ENCODE measurements around the gene LDB2.

LDB2 gene

GRCh38 chr4:16521156-16521915 is 377.1 kb downstream of the LDB2 start:
- DNase-seq: no peak

DNA sequence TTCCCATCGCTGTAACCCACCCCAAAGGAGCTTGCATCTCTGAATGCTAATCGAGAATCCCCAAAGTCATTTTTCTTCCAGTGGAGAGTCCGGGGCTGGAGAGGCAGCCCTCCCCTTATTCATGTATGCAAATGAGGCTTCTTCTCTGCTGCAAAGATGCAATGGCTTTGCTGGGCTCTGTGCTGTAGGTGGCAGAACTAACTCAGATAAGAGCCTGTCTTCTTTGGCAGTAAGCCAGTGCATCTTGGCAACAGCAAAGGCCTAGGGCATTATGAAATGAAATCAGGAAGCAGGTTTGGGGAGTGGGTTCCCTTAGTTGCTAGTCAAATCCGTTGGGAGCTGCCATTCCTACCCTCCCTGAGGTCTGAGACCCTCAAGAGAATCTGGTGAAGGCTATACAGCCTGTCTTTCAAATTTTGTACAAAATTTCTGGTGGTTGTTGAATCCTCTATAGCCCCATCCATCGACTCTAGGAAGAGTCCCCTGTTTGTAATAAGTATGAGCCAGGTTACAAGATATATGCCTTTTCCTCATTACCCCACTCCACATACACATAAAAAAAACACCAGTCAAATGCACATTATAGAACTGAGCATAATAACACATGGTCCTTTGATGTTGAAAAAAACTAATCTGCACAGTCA is 381.5 kb downstream of the LDB2 start:
- DNase-seq: no peak

GRCh38 chr4:16513876-16514275 is 384.6 kb downstream of the LDB2 start:
- DNase-seq: no peak

GRCh38 chr4:16508968-16509367 is 389.5 kb downstream of the LDB2 start:
- DNase-seq: no peak

- no peak for DNase-seq
Observed at GRCh38 chr4:16505726-16506125, 392.7 kb downstream of the LDB2 start.

GRCh38 chr4:16505267-16505666 is 393.2 kb downstream of the LDB2 start:
- DNase-seq: no peak

- DNase-seq: no peak
Observed at GRCh38 chr4:16503421-16504100, 394.9 kb downstream of the LDB2 start.

DNA sequence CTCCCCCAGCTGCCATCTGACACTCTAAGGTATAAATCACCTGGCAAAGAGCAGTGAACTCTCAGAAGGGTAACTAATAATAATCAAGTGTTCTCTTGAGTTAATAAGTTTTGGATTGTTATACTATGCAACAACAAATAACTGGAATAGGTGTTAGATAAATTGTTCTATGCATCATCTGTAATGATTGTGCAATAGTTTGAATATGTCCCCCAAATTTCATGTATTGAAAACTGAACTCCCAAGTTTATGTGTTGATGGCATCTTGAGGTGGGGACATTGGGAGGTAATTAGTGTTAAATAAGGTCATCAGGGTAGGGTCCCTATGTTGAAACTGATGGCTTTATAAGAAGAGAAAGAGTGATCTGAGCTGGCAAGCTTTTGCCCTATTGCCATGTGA is 399.5 kb downstream of the LDB2 start:
- DNase-seq: no peak

- DNase-seq: no peak
Observed at GRCh38 chr4:16496501-16496900, 401.9 kb downstream of the LDB2 start.

- no peak for DNase-seq
Observed at GRCh38 chr4:16492872-16493271, 405.6 kb downstream of the LDB2 start.

DNA sequence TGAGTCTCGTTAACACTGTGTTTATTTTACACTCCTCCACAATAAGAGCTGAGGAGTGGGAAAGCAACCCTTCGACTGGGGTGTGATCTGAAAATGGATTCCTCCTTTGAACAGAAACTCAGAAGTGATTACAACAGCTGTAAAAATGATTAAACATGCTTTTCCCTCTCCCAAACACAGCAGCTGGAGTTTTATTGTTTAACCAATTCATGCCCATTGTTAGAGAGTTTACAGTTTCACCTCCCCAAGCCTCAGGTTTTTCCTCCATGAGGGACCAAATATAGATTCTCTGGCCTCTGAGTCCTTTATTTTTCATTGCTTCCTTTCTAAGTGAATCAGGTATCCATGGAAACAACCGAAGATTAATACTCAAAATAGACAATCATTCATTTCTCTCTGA is 409.2 kb downstream of the LDB2 start:
- no peak for DNase-seq

GRCh38 chr4:16488084-16488483 is 410.4 kb downstream of the LDB2 start:
- DNase-seq: no peak

DNA sequence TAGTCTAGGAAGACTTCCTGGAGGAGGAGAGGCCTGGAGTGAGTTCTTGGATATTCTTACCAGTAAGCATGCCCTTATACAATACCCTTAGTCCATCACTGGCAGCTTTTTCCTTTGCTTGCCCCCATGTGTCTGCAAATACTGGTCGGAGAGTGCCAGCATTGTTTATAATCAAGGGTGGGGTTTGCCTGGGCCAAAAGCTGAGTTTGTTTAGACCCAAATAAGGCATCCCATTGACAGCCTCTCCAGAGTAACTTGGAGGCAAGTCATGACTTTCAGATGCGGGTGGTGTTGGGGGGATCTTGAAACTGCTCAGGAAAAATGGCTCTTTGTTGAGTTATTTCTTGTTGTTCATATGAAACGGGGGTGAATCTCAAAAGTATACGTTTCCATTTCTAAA is 413.7 kb downstream of the LDB2 start:
- DNase-seq: no peak

DNA sequence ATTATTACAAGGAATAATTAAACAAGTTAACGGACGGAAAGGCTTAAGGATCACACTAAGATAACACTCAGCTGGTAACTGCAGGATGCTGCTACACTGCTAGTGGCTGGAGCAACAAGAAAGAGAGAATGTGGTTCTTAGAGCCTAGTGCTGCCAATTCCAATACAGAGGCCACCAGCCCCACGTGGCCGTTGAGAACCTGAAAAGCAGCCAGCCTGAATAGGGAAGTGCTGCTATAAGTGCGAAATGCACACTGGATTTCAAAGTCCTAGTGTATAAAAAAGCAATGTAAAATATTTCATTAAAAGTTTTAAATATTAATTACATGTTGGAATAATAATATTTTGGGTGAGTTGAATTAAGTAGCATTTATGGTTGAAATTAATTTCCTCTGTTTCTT is 414.9 kb downstream of the LDB2 start:
- no peak for DNase-seq

GRCh38 chr4:16480011-16480410 is 418.4 kb downstream of the LDB2 start:
- DNase-seq: no peak

DNA sequence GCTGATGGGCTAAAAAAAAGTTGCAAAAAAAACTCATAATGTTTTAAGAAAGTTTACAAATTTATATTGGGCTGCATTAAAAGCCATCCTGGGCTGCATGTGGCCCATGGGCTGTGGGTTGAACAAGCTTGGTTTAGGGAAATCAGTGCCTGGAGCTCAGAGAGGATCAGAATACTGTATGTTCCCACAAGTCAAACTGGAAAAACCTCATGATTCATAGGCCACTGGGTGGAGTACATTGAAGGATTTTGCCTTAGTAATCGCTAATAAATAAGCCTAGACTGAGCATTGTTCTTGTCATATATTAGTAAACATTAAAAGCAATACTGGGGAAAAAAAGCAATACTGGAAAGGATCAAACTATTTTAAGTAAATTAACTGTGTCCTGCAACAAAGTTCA is 425.9 kb downstream of the LDB2 start:
- DNase-seq: no peak

GRCh38 chr4:16467061-16467460 is 431.4 kb downstream of the LDB2 start:
- DNase-seq: no peak

DNA sequence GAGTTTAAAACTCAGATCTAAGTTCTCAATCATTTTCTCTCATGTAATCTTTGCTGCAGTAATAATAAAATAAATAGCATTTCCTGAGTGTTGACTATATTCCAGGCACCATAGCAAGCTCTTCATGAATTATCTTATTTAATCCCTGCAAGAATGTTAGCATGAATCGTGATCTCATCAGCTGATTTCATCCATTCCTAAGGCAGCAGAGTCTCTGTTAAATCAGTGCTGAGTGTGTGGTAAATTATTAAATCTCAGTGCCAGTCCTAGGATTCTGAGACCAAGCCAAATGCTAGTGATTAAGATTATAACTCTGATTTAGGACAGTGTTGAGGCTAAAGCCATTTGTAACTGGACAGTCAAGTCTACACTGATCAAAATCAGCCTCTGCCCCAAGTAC is 431.9 kb downstream of the LDB2 start:
- no peak for DNase-seq

- DNase-seq: no peak
Observed at GRCh38 chr4:16464651-16465050, 433.8 kb downstream of the LDB2 start.

GRCh38 chr4:16462656-16463055 is 435.8 kb downstream of the LDB2 start:
- no peak for DNase-seq

GRCh38 chr4:16461362-16461761 is 437.1 kb downstream of the LDB2 start:
- no peak for DNase-seq

GRCh38 chr4:16457944-16458343 is 440.5 kb downstream of the LDB2 start:
- no peak for DNase-seq

Measured in NCI-H2081 treated with DMSO at 0.1 percent for 48 hours (cell line).